Medulla oblongata (tissue), 1 donor: Measurements from ENCODE around the gene BICDL2.

Experiments
- DNase-seq: peaks from one replicate; pipeline ENCODE4 v3.0.0-alpha.2; 2015; ENCODE audit errors: extremely low spot score

The BICDL2 gene

GRCh38 chr16:3047387-3047720 lies 10.6 kb upstream of the BICDL2 start:
- no peak for DNase-seq

- DNase-seq: no peak
Measured at GRCh38 chr16:3046641-3047386, 10.1 kb upstream of the BICDL2 start.

- no peak for DNase-seq
Measured at GRCh38 chr16:3045758-3046640, 9.3 kb upstream of the BICDL2 start, which contains the start of gene MMP25. MMP25 (plus strand) TSS chr16:3046561; CDS start chr16:3046918, 357 bp downstream.

- no peak for DNase-seq
Measured at GRCh38 chr16:3044708-3045107, 8.0 kb upstream of the BICDL2 start.

- no peak for DNase-seq
Measured at GRCh38 chr16:3042376-3042775, 5.6 kb upstream of the BICDL2 start.

GRCh38 chr16:3038896-3039295 lies 2.2 kb upstream of the BICDL2 start:
- no peak for DNase-seq

GRCh38 chr16:3038256-3038655 lies 1.5 kb upstream of the BICDL2 start:
- DNase-seq: no peak

GRCh38 chr16:3035972-3036725 lies 595 bp downstream of the BICDL2 start:
- no peak for DNase-seq

- no peak for DNase-seq
Measured at GRCh38 chr16:3035289-3035971, 1.3 kb downstream of the BICDL2 start.

GRCh38 chr16:3032624-3033023 lies 4.1 kb downstream of the BICDL2 start:
- DNase-seq: no peak

GRCh38 chr16:3030222-3031212 lies 6.2 kb downstream of the BICDL2 start:
- no peak for DNase-seq

GRCh38 chr16:3029491-3030221 lies 7.1 kb downstream of the BICDL2 start:
- no peak for DNase-seq

- DNase-seq: no peak
Measured at GRCh38 chr16:3028716-3029319, 7.9 kb downstream of the BICDL2 start.

GRCh38 chr16:3027983-3028715 lies 8.6 kb downstream of the BICDL2 start:
- peak; percentile 54 for DNase-seq

GRCh38 chr16:3027489-3027795 lies 9.3 kb downstream of the BICDL2 start:
- no peak for DNase-seq

- no peak for DNase-seq
Measured at GRCh38 chr16:3026609-3027488, 9.9 kb downstream of the BICDL2 start.

- DNase-seq: no peak
Measured at GRCh38 chr16:3026003-3026378, 10.8 kb downstream of the BICDL2 start.
